PFSK-1 (cell line): ENCODE results near the gene TRAF1.

Experiments
- FOXP2 ChIP-seq: optimal IDR thresholded peaks from 2 replicates; pipeline ENCODE3; 2011; ENCODE audit warnings: borderline replicate concordance, control low read depth, inconsistent platforms; ENCODE audit not compliant: insufficient read depth; ENCODE audit errors: extremely low read length, extremely low read depth
- POLR2AphosphoS5 ChIP-seq: IDR thresholded peaks from 2 replicates; pipeline ENCODE4 v1.6.1; 2012; ENCODE audit warnings: low read depth, mild to moderate bottlenecking, control low read depth, low read length, moderate library complexity
- SIN3A ChIP-seq: IDR thresholded peaks from 2 replicates; pipeline ENCODE4 v1.6.1; 2012; ENCODE audit warnings: mild to moderate bottlenecking, low read length, moderate library complexity, borderline replicate concordance; ENCODE audit not compliant: insufficient read depth
- TAF1 ChIP-seq: IDR thresholded peaks from 2 replicates; pipeline ENCODE4 v1.6.1; 2012; ENCODE audit warnings: low read length, control low read depth, borderline replicate concordance; ENCODE audit not compliant: insufficient read depth
- TF ChIP-seq, protein P1 (sequence below), 2 experiments: IDR thresholded peaks; 2 replicates each; pipeline versions ENCODE4 v1.6.1 to v1.8.0; 2011 to 2012; ENCODE audit warnings: low read depth in 2 of 2, low read length in 2 of 2, control low read depth in 1 of 2, inconsistent platforms in 1 of 2, mild to moderate bottlenecking in 1 of 2, moderate library complexity in 1 of 2; ENCODE audit not compliant: insufficient read depth in 1 of 2

DNA sequence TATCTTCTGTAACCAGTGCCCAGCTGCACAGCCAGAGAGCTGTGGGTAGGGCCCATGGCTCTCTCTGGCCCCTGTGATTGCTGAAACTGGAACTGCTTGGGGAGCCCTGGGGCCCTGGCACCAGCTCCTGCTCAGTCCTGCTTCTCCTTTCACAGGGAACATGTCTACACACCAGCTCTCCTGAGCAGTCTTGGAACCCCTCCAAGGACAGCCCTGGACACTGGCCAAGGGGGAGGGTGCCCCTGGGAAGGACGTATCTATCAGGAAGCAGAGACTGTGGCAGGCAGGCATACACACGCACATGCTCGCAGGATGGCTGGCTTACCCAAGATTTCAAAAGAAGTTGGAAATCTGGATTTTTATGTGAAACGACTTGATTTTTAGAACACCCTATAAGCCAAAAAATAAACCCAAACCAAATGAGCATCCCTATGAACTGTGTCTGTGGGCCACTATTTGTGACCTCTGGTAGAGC is 8.8 kb upstream of the TRAF1 start:
- TF ChIP-seq POLR2AphosphoS5 (no peak; the same call in 1 of the 2 replicates), SIN3A (0 out of 2 replicates have a peak, but pooled peaks have one; percentile 27), TAF1 (no peak), FOXP2 (peak; percentile 23)
- TF ChIP-seq, protein P1, sequence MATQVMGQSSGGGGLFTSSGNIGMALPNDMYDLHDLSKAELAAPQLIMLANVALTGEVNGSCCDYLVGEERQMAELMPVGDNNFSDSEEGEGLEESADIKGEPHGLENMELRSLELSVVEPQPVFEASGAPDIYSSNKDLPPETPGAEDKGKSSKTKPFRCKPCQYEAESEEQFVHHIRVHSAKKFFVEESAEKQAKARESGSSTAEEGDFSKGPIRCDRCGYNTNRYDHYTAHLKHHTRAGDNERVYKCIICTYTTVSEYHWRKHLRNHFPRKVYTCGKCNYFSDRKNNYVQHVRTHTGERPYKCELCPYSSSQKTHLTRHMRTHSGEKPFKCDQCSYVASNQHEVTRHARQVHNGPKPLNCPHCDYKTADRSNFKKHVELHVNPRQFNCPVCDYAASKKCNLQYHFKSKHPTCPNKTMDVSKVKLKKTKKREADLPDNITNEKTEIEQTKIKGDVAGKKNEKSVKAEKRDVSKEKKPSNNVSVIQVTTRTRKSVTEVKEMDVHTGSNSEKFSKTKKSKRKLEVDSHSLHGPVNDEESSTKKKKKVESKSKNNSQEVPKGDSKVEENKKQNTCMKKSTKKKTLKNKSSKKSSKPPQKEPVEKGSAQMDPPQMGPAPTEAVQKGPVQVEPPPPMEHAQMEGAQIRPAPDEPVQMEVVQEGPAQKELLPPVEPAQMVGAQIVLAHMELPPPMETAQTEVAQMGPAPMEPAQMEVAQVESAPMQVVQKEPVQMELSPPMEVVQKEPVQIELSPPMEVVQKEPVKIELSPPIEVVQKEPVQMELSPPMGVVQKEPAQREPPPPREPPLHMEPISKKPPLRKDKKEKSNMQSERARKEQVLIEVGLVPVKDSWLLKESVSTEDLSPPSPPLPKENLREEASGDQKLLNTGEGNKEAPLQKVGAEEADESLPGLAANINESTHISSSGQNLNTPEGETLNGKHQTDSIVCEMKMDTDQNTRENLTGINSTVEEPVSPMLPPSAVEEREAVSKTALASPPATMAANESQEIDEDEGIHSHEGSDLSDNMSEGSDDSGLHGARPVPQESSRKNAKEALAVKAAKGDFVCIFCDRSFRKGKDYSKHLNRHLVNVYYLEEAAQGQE (IDR thresholded peaks at IDR 0.05; ENCODE audit: insufficient read depth in 1 of 2, low read depth in 2 of 2, low read length in 2 of 2), result no peak
